ENCODE data around the gene HDC.

The HDC gene

DNA sequence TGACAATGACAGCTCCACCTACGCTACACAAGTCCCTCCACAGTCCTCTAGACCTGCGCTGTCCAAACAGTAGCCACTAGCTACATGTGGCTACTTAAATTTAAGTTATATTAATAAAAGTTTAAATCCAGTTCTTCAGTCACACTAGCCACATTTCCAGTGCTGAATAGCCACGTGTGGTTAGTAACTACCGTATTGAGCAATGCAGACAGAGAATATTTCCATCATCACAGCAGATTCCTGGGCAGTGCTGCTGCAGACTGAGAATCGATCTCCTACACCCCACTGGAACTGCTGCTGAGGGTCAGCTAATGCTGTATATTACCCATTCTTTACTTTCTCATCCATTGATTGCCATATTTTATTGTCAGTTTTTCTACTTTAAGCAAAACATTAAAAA is 40.9 kb downstream of the HDC start:
- peak; percentile 18 for DNase-seq (ENCODE audit: low read depth)

DNA sequence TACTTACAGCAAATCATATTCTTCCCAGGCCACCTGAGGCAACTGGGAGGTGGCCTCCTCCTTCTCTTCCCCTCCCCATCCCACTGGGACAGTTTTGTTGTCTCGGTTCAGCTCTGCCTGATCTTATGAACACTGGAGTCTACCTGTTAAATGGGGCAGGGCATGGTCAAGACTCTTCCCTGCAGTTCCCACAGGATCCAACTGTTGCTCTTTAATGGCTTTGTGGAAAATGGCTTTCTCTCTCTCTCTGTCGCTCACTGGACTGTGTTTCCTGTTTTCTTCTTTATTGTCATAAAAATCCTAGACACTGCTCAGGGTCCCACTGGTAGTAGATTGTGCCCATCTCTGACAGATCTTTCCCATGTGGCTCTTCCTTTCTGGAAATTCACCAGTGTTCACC is 43.3 kb downstream of the HDC start:
- DNase-seq (ENCODE audit: low read depth): no peak

DNA sequence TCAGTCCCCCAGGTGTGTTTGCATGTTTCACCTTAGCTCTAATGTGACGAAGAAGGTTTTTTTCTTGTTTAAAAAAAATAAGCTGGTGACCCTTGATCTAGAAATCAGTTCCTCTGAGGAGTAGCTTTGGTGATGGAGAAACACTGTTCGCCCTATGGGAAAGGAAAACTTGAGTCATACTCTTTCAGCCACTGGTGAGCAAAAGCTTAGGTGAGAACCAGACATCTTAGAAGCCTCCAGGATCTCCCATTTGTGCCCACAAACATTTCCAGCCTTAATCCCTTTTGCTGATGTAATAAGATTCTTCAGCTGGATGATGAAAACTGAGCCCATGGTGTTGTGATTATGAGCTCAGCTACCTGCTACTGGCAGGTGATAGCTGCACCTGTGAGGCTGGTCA is 45.7 kb downstream of the HDC start:
- DNase-seq (ENCODE audit: low read depth): no peak

DNA sequence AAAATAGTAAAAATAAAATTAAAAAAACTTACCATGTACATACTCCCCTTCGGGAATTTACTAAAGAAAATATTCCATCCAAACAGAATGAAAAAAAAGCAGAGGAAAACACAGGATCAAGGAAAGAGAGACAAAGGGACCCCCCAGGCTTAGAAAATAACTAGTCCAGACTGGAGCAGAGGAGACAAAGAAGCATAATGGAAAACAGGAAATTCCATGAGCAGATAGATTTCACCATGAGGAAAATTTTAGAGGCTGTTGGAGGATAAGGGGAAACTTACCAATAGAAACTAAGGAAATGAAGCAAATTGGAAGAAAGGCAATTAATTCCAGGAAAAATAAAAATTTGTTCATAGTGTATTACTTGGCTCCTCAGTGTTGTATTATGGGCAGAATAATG is 46.8 kb downstream of the HDC start:
- DNase-seq (ENCODE audit: low read depth): no peak

DNA sequence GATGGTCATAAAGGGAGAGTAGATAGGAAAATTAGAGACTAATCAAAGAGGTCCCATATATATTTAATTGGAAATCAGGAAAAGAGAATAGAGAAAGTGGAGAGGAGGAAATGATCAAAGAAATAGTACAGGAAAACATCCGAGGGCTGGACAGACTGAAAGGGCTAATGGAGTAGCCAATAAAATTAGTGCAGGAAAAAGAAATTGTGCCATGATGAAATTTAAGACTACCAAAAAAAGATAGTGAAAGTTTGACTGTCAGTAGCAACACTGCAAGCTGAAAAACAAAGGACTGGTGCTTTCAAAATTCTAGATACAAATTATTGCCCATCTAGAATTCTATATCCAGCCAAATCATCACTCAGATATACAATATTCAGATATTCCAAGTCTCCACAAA is 47.2 kb downstream of the HDC start:
- no peak for DNase-seq (ENCODE audit: low read depth)

DNA sequence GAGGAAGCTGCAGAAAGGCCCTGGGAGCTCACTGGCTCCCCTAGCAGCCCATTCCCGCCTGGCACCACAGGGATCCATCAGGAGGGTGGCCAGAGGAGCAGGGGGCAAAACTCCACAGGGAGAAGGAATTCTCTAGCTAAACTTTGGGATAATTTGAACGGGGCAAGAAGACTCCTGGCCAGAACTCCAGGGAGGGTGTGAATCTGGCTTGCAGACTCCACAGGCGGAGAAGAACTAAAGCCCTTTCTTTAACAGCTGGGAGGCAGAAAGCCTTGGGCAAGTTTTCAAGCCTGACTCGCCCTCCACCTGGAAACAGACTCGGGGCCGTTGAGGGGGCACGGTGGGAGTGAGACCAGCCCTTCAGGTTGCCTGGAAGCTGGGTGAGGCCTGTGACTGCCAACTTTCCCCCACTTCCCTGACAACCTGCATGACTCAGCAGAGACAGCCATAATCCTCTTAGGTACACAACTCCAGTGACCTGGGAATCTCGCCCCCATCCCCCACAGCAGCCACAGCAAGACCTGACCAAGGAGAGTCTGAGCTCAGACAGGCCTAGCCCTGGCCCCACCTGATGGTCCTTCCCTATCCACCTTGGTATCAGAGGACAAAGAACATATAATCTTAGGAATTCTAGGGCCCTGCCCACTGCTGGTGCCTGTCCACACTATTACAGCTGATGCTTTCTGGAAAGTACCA is 54.9 kb downstream of the HDC start:
- DNase-seq (ENCODE audit: low read depth): no peak

DNA sequence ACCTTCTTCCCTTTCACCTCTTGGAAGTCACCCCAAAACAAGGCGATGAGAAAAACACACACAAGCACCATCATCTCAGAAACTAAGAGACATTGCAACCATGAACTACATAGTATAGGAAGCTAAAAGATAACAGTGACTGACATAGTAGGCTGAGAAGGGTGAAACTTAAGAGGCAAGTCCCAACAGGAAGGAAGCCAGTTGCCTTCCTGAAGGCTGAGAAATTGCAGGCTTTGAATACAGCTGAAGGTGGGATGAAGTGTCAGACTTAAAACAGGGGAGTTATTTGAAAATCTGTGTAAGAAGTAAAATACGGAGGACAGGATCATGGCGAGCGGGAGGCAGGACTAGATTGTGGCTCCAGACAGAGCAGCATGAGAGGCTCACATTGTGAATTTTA is 55.7 kb downstream of the HDC start:
- DNase-seq (ENCODE audit: low read depth): no peak

DNA sequence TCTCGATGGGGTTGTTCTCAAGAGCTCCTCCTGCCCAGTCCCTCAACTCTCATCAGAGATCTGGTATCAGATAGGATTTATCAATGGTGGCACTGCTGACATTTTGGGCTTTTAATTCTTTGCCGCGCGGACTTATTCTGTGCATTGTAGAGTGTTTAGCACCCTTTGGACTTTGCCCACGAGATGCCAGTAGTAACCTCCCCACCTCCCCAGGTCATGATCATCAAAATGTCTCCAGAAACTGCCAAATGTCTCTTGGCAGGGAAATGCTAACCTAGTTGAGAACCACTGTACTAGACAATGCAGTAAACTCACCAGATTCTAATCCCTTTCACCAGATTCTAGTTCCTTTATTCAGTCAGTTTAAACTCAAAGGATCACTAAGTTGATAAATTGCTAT is 59.5 kb downstream of the HDC start:
- no peak for DNase-seq (ENCODE audit: low read depth)

DNA sequence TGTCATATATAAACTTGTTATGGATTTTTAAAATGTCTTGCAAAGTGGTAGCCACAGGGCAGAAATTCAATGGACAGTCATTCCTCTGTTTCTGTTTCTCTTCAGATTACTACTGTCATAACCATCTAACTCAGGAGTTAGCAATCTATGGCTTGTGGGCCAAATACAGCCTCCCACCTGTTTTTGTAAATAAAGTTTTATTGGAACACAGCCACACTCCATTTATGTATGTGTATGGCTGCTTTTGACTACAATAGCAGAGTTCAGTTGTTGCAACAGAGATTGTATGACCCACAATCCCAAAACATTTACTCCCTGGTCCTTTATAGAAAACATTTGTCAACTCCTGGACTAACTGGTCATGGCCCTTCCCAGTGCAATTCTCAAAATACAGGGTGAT is 63.5 kb downstream of the HDC start:
- no peak for DNase-seq (ENCODE audit: low read depth)

DNA sequence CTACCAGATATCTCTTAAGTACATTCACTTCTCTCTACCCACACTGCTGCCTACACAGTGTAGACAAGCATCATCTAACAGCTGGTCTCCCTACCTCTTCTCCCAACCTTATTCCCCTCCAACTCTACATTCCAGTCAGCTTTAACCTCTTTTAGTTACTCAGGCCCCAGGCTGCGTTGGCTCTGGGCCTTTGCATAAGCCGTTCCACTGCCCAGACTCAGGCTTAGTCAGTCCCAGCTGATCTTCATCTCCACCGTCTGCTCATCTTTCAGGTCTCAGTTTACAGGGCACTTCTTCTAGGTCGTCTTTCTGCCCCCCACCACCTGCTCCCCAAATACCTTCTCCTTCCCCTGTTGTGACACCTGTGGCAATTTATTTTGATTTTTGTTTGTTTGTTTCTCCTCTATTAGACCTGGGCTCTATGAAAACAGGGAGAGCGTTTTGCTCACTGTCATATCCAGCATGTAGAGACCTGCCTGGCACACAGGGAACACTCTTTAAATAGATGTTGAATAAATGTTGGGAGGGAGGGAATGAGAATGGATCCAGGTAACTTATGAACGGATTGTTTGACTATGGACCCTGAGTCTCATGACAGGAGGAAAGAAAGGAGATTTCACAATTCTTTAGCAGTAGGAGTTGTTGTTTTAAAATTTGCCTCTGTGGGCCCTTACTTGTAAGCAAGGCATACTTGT is 72.5 kb downstream of the HDC start:
- DNase-seq (ENCODE audit: low read depth): no peak

DNA sequence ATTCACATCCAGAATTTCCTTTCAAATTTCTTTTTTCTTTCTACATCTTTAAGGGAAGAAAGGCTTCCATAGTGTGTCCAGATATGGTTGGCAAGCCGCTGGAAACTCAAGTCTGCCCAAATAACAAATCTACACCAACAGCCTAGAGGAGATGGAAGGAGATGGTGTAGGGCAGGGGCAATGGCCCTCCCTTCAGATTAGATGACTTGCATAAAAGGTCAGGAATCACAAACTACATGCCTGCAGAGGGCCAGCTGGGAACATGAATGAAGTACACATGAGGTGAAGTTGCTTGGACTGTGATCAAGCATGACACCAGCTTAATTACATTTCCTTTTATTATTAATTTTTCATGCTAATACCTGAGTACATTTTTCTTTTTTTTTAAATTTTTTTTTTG is 73.4 kb downstream of the HDC start:
- DNase-seq (ENCODE audit: low read depth): no peak

Data from GM04503 (cell line).